ENCODE measurements around the gene SMARCAD1. TPM values are rescaled to one million over a fixed set of nuclear protein-coding genes. Genes with fewer than 3 reads are reported as not detected.

The SMARCAD1 gene, protein sequence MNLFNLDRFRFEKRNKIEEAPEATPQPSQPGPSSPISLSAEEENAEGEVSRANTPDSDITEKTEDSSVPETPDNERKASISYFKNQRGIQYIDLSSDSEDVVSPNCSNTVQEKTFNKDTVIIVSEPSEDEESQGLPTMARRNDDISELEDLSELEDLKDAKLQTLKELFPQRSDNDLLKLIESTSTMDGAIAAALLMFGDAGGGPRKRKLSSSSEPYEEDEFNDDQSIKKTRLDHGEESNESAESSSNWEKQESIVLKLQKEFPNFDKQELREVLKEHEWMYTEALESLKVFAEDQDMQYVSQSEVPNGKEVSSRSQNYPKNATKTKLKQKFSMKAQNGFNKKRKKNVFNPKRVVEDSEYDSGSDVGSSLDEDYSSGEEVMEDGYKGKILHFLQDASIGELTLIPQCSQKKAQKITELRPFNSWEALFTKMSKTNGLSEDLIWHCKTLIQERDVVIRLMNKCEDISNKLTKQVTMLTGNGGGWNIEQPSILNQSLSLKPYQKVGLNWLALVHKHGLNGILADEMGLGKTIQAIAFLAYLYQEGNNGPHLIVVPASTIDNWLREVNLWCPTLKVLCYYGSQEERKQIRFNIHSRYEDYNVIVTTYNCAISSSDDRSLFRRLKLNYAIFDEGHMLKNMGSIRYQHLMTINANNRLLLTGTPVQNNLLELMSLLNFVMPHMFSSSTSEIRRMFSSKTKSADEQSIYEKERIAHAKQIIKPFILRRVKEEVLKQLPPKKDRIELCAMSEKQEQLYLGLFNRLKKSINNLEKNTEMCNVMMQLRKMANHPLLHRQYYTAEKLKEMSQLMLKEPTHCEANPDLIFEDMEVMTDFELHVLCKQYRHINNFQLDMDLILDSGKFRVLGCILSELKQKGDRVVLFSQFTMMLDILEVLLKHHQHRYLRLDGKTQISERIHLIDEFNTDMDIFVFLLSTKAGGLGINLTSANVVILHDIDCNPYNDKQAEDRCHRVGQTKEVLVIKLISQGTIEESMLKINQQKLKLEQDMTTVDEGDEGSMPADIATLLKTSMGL
- total RNA-seq (2022; extraction: Qiagen RNA extraction): 9.9 to 13.9 TPM (median 11.3 TPM) in 5 replicates

DNA sequence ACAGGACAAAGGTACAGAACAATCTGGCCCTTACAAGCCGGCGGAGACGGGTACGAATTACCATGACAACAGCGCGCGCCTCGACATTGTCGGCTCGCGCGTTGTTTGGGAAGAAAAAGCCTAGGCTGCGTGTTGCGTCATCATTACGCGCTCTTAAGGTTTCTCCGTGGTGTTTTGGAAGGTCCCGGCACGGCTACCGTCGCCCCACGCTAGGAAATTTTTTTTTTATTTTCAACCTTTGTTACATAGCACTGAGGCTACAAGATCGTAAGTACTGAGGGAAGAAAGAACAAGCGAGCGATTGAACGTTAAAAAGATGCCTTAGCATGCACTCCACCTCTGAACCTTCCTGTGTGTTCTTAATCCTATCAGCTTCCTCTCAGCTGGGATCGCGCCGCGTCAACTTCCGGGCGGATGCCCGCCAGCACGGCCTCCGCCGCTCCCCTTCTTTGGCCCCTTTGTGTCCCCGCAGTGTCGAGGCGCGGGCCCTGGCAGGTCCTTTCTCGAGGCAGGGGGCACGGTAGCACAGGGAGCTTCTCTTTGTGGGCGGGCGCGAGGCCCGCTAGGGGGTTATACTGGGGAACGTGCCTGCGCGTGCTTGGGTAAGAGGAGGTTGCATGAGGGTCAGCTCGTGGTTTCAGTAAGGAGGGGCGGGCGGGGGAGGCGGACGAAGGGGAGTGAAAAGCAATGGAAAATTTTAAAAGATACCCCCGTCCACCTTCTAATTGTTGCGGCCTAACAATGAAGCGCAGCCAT lies at the start of gene SMARCAD1:
Gene SMARCAD1, plus strand, starts transcription at position 397 of the 756 bp plus-strand sequence. CDS start 530 bp downstream, outside the sequence.

Other genes with a start within 250 kb of the SMARCAD1 start
- not detected in 5 replicates for gene HPGDS, start 135.0 kb downstream of the SMARCAD1 start, total RNA-seq (2022; extraction: Qiagen RNA extraction)
- gene PDLIM5, start 244.1 kb downstream of the SMARCAD1 start, total RNA-seq (2022; extraction: Qiagen RNA extraction): 28.7 to 39.4 TPM (median 35.3 TPM) in 5 replicates